GM10266 (cell line): Measurements from ENCODE around the gene NAA25.
A peak's percentile ranks its signal among the peaks of the same experiment; 100 is the strongest.

ENCODE experiments used
- DNase-seq: peaks from one replicate; pipeline ENCODE4 v3.0.0; 2012; ENCODE audit errors: extremely low spot score
- CTCF ChIP-seq: IDR thresholded peaks from 2 replicates; pipeline ENCODE4 v1.5.1; 2012; ENCODE audit warnings: mild to moderate bottlenecking, low read depth; ENCODE audit not compliant: control insufficient read depth, insufficient read depth; ENCODE audit errors: missing control alignments

NAA25 gene

DNA sequence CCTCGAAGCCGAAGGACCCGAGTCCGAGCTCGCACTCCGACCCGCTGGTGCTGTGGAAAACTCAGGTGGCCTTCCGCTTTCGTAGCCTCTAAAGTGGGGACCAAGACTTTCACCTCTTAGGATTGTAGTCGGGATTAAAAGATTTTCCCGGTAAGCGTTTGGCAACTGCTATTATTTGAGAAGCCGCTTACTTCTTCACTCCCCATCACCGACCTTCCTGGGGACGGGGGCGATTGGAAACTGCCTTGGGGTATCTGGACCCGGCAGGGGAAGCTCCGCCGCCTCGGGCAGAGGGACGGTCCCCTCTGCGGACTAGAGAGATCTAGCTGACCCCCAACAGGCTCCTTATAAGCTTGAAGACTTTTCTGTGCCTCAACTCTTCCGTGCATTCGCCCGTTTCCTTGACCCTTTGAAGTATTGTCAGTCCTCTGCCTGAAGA is 17.4 kb upstream of the NAA25 start:
- peak; percentile 22 for DNase-seq
- no peak for TF ChIP-seq CTCF

- DNase-seq, result peak; percentile 98
- no peak for TF ChIP-seq CTCF
Measured at GRCh38 chr12:112125250-112125999, 16.8 kb upstream of the NAA25 start, which contains the start of gene TRAFD1. TSS of gene TRAFD1 (plus strand) at chr12:112125560. CDS start at chr12:112130523, 4,963 bp downstream.

- no peak for DNase-seq
Measured at GRCh38 chr12:112124918-112125249, 16.3 kb upstream of the NAA25 start.

DNA sequence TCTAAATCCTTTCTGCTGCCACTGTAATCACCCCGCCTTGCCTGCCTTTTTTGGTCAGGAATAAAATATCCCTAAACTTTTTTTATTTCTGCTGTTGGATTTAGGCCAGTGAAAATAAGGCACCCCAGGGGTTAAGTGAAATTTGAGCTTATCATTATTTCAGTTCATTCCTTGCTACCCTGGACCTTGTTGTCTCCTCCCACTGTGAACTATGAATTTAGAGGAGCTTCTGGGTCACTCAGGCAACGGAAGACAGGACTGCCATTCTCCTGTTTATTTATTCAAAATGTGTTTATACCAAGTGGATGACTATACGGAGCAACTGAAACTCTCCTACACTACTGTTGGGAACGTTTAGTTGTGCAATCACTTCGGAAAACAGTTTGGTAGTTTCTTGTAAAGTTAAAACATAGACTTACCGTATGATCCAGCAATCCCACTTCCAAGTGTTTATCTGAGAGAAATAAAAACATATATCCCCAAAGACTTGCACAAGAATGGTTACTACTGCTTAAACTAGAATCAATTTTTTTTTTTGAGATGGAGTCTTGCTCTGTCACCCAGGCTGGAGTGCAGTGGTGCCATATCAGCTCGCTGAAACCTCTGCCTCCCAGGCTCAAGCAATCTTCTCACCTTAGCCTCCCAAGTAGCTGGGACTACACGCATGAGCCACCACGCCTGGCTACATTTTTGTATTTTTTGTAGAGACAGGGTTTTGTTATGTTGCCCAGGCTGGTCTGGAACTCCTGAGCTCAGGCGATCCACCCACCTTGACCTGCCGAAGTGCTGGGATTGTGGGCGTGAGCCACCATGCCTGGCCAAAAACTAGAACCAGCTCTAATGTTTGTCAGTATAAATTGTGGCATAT is 14.5 kb upstream of the NAA25 start:
- no peak for TF ChIP-seq CTCF
- DNase-seq, result no peak

More at GRCh38 chr12:112124918-112125249, 16.3 kb upstream of the NAA25 start:
- no peak for TF ChIP-seq CTCF

DNA sequence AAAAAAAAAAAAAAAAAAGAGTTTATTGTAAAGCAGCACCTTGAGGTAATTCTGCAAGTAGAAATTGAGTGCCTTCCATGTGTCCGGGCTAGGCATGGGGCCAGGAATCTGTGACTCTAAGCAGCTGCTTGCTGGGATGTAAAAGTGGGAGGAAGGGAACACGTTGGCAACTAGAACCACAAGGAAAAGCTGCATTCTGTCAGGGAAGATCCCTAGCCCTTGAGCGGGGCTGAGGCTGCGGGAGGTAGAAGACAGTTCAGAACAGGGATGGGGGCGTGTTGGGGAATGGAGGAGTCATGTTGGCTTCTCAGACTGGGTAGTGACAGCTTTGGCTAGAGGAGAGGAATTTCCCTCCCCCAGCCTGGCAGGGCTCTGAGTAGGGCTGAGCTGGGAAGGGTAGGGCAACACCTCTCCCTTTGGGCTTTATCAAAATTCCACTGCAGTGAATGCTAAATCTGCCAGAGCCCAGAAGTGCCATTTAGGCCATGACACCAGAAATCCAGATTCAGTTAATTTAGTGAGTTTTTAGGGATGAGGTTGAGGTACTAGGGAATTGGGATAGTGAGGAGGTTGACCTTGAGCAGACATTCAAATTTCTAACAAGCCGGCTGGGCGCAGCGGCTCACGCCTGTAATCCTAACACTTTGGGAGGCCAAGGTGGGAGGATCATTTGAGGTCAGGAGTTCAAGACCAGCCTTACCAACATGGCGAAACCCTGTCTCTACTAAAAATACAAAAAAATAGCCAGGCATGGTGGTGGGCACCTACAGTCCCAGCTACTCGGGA is 13.4 kb upstream of the NAA25 start:
- TF ChIP-seq CTCF, result no peak
- DNase-seq, result no peak

- no peak for DNase-seq
- TF ChIP-seq CTCF, result no peak
Measured at GRCh38 chr12:112117685-112118084, 9.1 kb upstream of the NAA25 start.
